PC-9 (cell line): ENCODE results near the gene PTPN14. TPM values are rescaled to one million over a fixed set of nuclear protein-coding genes. Genes with fewer than 3 reads are reported as not detected.

Experiments used
- BruUV-seq: library from RNA; stranded (reverse); fragments of 400-500 nt; replicated peaks from 2 replicates; lab custom pipeline; 2021; lab: Mats Ljungman, UMichigan
- CTCF ChIA-PET: fragments of 300-600 bp; sonication (Branson Sonifier 250); formaldehyde crosslinking; loops from one replicate; lab custom pipeline; 2022; ENCODE audit warnings: antibody characterized with exemption; lab: Charles Lee
- POLR2A ChIA-PET: fragments of 300-600 bp; sonication (Branson Sonifier 250); formaldehyde crosslinking; loops from one replicate; lab custom pipeline; 2022; ENCODE audit warnings: antibody characterized with exemption; ENCODE audit not compliant: unreplicated experiment; lab: Charles Lee
- DNase-seq, 2 experiments: peaks; one replicate each; pipeline versions ENCODE4 v3.0.0 to v3.0.0-alpha.2; 2015 to 2022; ENCODE audit warnings: mixed read lengths in 1 of 2
- H2AFZ ChIP-seq: fragments of 200-600 bp; sonication (generic); 2 replicates; pipeline ENCODE4 v1.8.1; 2017; ENCODE audit warnings: antibody characterized with exemption
- H3F3A ChIP-seq: fragments of 200-600 bp; sonication (generic); 2 replicates; pipeline ENCODE4 v1.8.1; 2017; ENCODE audit warnings: antibody characterized with exemption, mild to moderate bottlenecking, low read depth; ENCODE audit not compliant: insufficient read depth
- H3K27ac ChIP-seq: fragments of 200-600 bp; sonication (generic); 2 replicates; pipeline ENCODE4 v1.6.1; 2016; ENCODE audit warnings: mixed run types
- H3K27me3 ChIP-seq: fragments of 200-600 bp; sonication (generic); 2 replicates; pipeline ENCODE4 v1.6.1; 2016; ENCODE audit warnings: low read depth, mixed run types; ENCODE audit not compliant: insufficient read depth
- H3K36me3 ChIP-seq: fragments of 200-600 bp; sonication (generic); 2 replicates; pipeline ENCODE4 v1.6.1; 2016; ENCODE audit warnings: low read depth, mixed run types
- H3K4me1 ChIP-seq: fragments of 200-600 bp; sonication (generic); replicated peaks from 2 replicates; pipeline ENCODE4 v1.6.1; 2016; ENCODE audit warnings: mixed run types; ENCODE audit not compliant: insufficient read depth
- H3K4me2 ChIP-seq: fragments of 200-600 bp; sonication (generic); 2 replicates; pipeline ENCODE4 v1.6.1; 2017; ENCODE audit warnings: mixed run types
- H3K4me3 ChIP-seq: fragments of 200-600 bp; sonication (generic); 2 replicates; pipeline ENCODE4 v1.6.1; 2016; ENCODE audit warnings: mixed run types
- H3K79me2 ChIP-seq: fragments of 200-600 bp; sonication (generic); 2 replicates; pipeline ENCODE4 v1.6.1; 2017; ENCODE audit warnings: low read depth, mixed run types
- H3K9me2 ChIP-seq: fragments of 200-600 bp; sonication (generic); 2 replicates; pipeline ENCODE4 v1.8.1; 2017; ENCODE audit warnings: mild to moderate bottlenecking; ENCODE audit not compliant: insufficient read depth
- H3K9me3 ChIP-seq: fragments of 200-600 bp; sonication (generic); 2 replicates; pipeline ENCODE4 v1.8.1; 2016; ENCODE audit warnings: low read depth; ENCODE audit not compliant: insufficient read depth
- H4K20me1 ChIP-seq: fragments of 200-600 bp; sonication (generic); 2 replicates; pipeline ENCODE4 v1.8.1; 2017; ENCODE audit not compliant: insufficient read depth
- CTCF ChIP-seq: fragments of 200-600 bp; sonication (generic); conservative IDR thresholded peaks from 2 replicates; pipeline ENCODE4 v1.6.1; 2017; ENCODE audit warnings: mixed run types, antibody characterized with exemption, mild to moderate bottlenecking, moderate library complexity
- EZH2 ChIP-seq: fragments of 200-600 bp; sonication (generic); IDR thresholded peaks from 2 replicates; pipeline ENCODE4 v1.8.0; 2017; ENCODE audit warnings: antibody characterized with exemption, low read depth
- intact Hi-C: fragments of 100-400 bp; cut with micrococcal nuclease; formaldehyde crosslinking; loops from one replicate; pipeline ENCODE4 v1.10.0; 2022; ENCODE audit not compliant: unreplicated experiment
- total RNA-seq: library from RNA; stranded (reverse); gene quantifications from 2 replicates; pipeline ENCODE4 v1.2.3, GENCODE V29; 2021

PTPN14 gene
- total RNA-seq, 1 experiment from 2014 or later, result 78.9 TPM

GRCh38 chr1:214331827-214332423 is 219.5 kb downstream of the PTPN14 start:
- Histone ChIP-seq H4K20me1 (no peaks in the 10 kb centered on the region), H3F3A (peaks cover 12% of the 10 kb centered on the region; the same call in 1 of the 2 replicates), H2AFZ (no peak overlapping the region), H3K79me2 (no peaks in the 10 kb centered on the region), H3K9me3 (no peaks in the 10 kb centered on the region), H3K27me3 (no peaks in the 10 kb centered on the region), H3K36me3 (no peaks in the 10 kb centered on the region), H3K27ac (no peak overlapping the region), H3K9me2 (no peaks in the 10 kb centered on the region), H3K4me1 (peaks cover 8% of the 10 kb centered on the region; the same call in 1 of the 2 replicates), H3K4me3 (no peak overlapping the region), H3K4me2 (no peak overlapping the region)
- intact Hi-C loops, result loop anchor here (2.0 kb wide), 1 partner anchor 1195 kb away; no protein-coding TSS in a partner anchor
- ChIA-PET POLR2A (interaction anchor here (0.6 to 0.7 kb wide), 4 partner anchors 48 to 271 kb away, joined by 3 to 6 read pairs (median 4); partner anchors contain the start of gene CENPF), CTCF (interaction anchor here (0.5 to 3.2 kb wide), 10 partner anchors 18 to 1087 kb away, joined by 3 to 34 read pairs (median 3); no protein-coding TSS in a partner anchor)
- no TSS peak for BruUV-seq
- peak; percentile 88 for TF ChIP-seq CTCF
- TF ChIP-seq EZH2, result no peak
- peak in 1 of 2 experiments; percentile 38 for DNase-seq

- Histone ChIP-seq H2AFZ (no peak overlapping the region), H3K4me2 (no peak overlapping the region), H3K9me3 (no peaks in the 10 kb centered on the region), H3K27me3 (no peaks in the 10 kb centered on the region), H3K36me3 (no peaks in the 10 kb centered on the region), H4K20me1 (no peaks in the 10 kb centered on the region), H3F3A (peaks cover 16% of the 10 kb centered on the region; the same call in 1 of the 2 replicates), H3K4me1 (peaks cover 15% of the 10 kb centered on the region; the same call in 1 of the 2 replicates), H3K9me2 (no peaks in the 10 kb centered on the region), H3K79me2 (no peaks in the 10 kb centered on the region), H3K4me3 (no peak overlapping the region), H3K27ac (no peak overlapping the region)
- TF ChIP-seq CTCF (no peak), EZH2 (no peak)
- intact Hi-C loops, result no loop called here
- no peak for DNase-seq
- CTCF ChIA-PET, result interaction anchor here (0.5 to 3.2 kb wide), 6 partner anchors 59 to 296 kb away, joined by 3 to 34 read pairs (median 12); no protein-coding TSS in a partner anchor
- no TSS peak for BruUV-seq
- POLR2A ChIA-PET, result interaction anchor here (0.7 kb wide), 2 partner anchors 117 to 272 kb away, joined by 3 to 6 read pairs; partner anchors contain the start of gene CENPF
These were observed 220.2 kb downstream of the PTPN14 start for GRCh38 chr1:214331180-214331579.

- Histone ChIP-seq H3F3A (peaks cover 16% of the 10 kb centered on the region; the same call in 1 of the 2 replicates), H3K4me2 (no peak overlapping the region), H4K20me1 (no peaks in the 10 kb centered on the region), H2AFZ (no peak overlapping the region), H3K4me1 (peaks cover 15% of the 10 kb centered on the region; the same call in 1 of the 2 replicates), H3K9me2 (no peaks in the 10 kb centered on the region), H3K27ac (no peak overlapping the region), H3K4me3 (no peak overlapping the region), H3K79me2 (no peaks in the 10 kb centered on the region), H3K36me3 (no peaks in the 10 kb centered on the region), H3K9me3 (no peaks in the 10 kb centered on the region), H3K27me3 (no peaks in the 10 kb centered on the region)
- no TSS peak for BruUV-seq
- intact Hi-C loops, result no loop called here
- no peak for DNase-seq
- TF ChIP-seq EZH2, result no peak
- no peak for TF ChIP-seq CTCF
- CTCF ChIA-PET, result interaction anchor here (3.2 to 3.9 kb wide), 3 partner anchors 69 to 117 kb away, joined by 23 to 73 read pairs (median 34); no protein-coding TSS in a partner anchor
- POLR2A ChIA-PET, result interaction anchor here (0.5 kb wide), 1 partner anchor 210 kb away, joined by 4 read pairs; no protein-coding TSS in a partner anchor
These were observed 220.7 kb downstream of the PTPN14 start for GRCh38 chr1:214330715-214331114.
